C4-2B (cell line): ENCODE results near the gene RC3H1.
"Not testable (repeated sequence)": the region's sequence is repeated elsewhere in the genome, so short reads cannot be mapped to it uniquely, and the experiment has no call there.

Experiments used
- H3K27ac ChIP-seq: fragments of 450-650 bp; 2 replicates; pipeline ENCODE4 v1.5.1; 2017
- CTCF ChIP-seq: fragments of 450-650 bp; conservative IDR thresholded peaks from 2 replicates; pipeline ENCODE4 v1.5.1; 2017; ENCODE audit warnings: mild to moderate bottlenecking
- ZFX ChIP-seq: fragments of 450-650 bp; IDR thresholded peaks from 2 replicates; pipeline ENCODE4 v1.6.1; 2017

RC3H1 gene

GRCh38 chr1:173986951-173987350 is 35.2 kb downstream of the RC3H1 start:
- TF ChIP-seq ZFX (no peak), CTCF (no peak)
- no peak overlapping the region for H3K27ac ChIP-seq

- H3K27ac ChIP-seq: no peak overlapping the region
- no peak for TF ChIP-seq CTCF
- TF ChIP-seq ZFX: no peak
Measured at GRCh38 chr1:173970252-173970651, 51.9 kb downstream of the RC3H1 start.

- H3K27ac ChIP-seq: not testable (repeated sequence)
Measured at GRCh38 chr1:173965896-173966295, 56.3 kb downstream of the RC3H1 start.

GRCh38 chr1:173963477-173963876 is 58.7 kb downstream of the RC3H1 start:
- H3K27ac ChIP-seq: no peak overlapping the region
- no peak for TF ChIP-seq CTCF
- no peak for TF ChIP-seq ZFX

GRCh38 chr1:173960625-173961024 is 61.5 kb downstream of the RC3H1 start:
- TF ChIP-seq ZFX (no peak), CTCF (no peak)

GRCh38 chr1:173954179-173954578 is 68.0 kb downstream of the RC3H1 start:
- H3K27ac ChIP-seq: no peak overlapping the region
- no peak for TF ChIP-seq CTCF
- no peak for TF ChIP-seq ZFX

More at GRCh38 chr1:173960625-173961024, 61.5 kb downstream of the RC3H1 start:
- H3K27ac ChIP-seq: no peak overlapping the region

GRCh38 chr1:173948594-173948993 is 73.6 kb downstream of the RC3H1 start:
- TF ChIP-seq CTCF (no peak), ZFX (no peak)
- no peak overlapping the region for H3K27ac ChIP-seq

- no peak overlapping the region for H3K27ac ChIP-seq
- TF ChIP-seq CTCF (no peak), ZFX (no peak)
Measured at GRCh38 chr1:173946380-173946921, 75.7 kb downstream of the RC3H1 start.
